HCT116 (cell line): ENCODE results near the gene PRDX2. TPM values are rescaled to one million over a fixed set of nuclear protein-coding genes. Genes with fewer than 3 reads are reported as not detected.

Source experiments
- ATAC-seq: fragments of 200-7000 bp; cut with Tn5 transposase; 2 replicates; pipeline ENCODE4 v1.9.1; 2020; ENCODE audit warnings: mild to moderate bottlenecking, moderate library complexity
- BruUV-seq: library from RNA; stranded (reverse); fragments of 400-500 nt; replicated peaks from 2 replicates; lab custom pipeline; 2021; lab: Mats Ljungman, UMichigan
- CTCF ChIA-PET: fragments of 300-600 bp; sonication (Branson Sonifier 250); formaldehyde crosslinking; loops from one replicate; lab custom pipeline; 2021; ENCODE audit warnings: antibody characterized with exemption; lab: Charles Lee
- POLR2A ChIA-PET: fragments of 300-600, 350-600 bp; sonication (Branson Sonifier 250); formaldehyde crosslinking; loops from one replicate; lab custom pipeline; 2021; ENCODE audit warnings: antibody characterized with exemption; lab: Charles Lee
- RAD21 ChIA-PET, 2 experiments: fragments of 300-600 bp; sonication (Branson Sonifier 250); formaldehyde crosslinking; loops; one replicate each; lab custom pipeline; 2023; ENCODE audit warnings: low total read pairs in 2 of 2; ENCODE audit not compliant: uncharacterized antibody in 2 of 2, unreplicated experiment in 2 of 2, low non-redundant PET in 1 of 2; lab: Charles Lee
- DNase-seq: peaks from one replicate; pipeline ENCODE4 v3.0.0-alpha.2; 2010; ENCODE audit warnings: low read depth, low spot score
- H2AFZ ChIP-seq: fragments of 200-600 bp; shearing (Covaris generic), sonication (generic); 2 replicates; pipeline ENCODE4 v1.6.1; 2017; ENCODE audit warnings: low read depth, mixed run types, mixed read lengths, antibody characterized with exemption, low read length; ENCODE audit not compliant: poor library complexity, severe bottlenecking
- H3K27ac ChIP-seq: 2 replicates; pipeline ENCODE4 v1.5.1; 2012; ENCODE audit warnings: low read depth, low read length
- H3K27me3 ChIP-seq: fragments of 200-600 bp; sonication (generic); 2 replicates; pipeline ENCODE4 v1.6.1; 2016; ENCODE audit warnings: mixed run types, low read length, mixed read lengths; ENCODE audit not compliant: insufficient read depth
- H3K36me3 ChIP-seq, 2 experiments: fragments of 200-500 bp in 1 of 2; fragments of 200-600 bp in 1 of 2; sonication (Bioruptor generic) in 1 of 2; sonication (generic) in 1 of 2; 2 replicates each; pipeline versions ENCODE4 v1.5.1 to v1.6.1; 2014 to 2016; ENCODE audit warnings: low read length in 2 of 2, inconsistent platforms in 1 of 2, mixed read lengths in 1 of 2, mixed run types in 1 of 2; ENCODE audit not compliant: insufficient read depth in 2 of 2, control insufficient read depth in 1 of 2
- H3K4me1 ChIP-seq, 2 experiments: fragments of 200-600 bp in 1 of 2; sonication (generic) in 1 of 2; 2 replicates each; pipeline versions ENCODE4 v1.5.1 to v1.6.1; 2012 to 2017; ENCODE audit warnings: low read length in 2 of 2, inconsistent platforms in 1 of 2, mild to moderate bottlenecking in 1 of 2, mixed read lengths in 1 of 2, mixed run types in 1 of 2, moderate library complexity in 1 of 2; ENCODE audit not compliant: insufficient read depth in 2 of 2, control insufficient read depth in 1 of 2
- H3K4me2 ChIP-seq: fragments of 200-600 bp; sonication (generic); 2 replicates; pipeline ENCODE4 v1.6.1; 2017; ENCODE audit warnings: mixed run types, low read length, mixed read lengths
- H3K4me3 ChIP-seq, 2 experiments: fragments of 200-600 bp in 1 of 2; sonication (generic) in 1 of 2; replicated peaks in 1 of 2; 2 replicates each; pipeline ENCODE4 v1.5.1; 2011 to 2016; ENCODE audit warnings: low read length in 2 of 2, control low read depth in 1 of 2, low read depth in 1 of 2, mild to moderate bottlenecking in 1 of 2, mixed read lengths in 1 of 2, mixed run types in 1 of 2
- H3K79me2 ChIP-seq: fragments of 200-600 bp; sonication (generic); 2 replicates; pipeline ENCODE4 v1.6.1; 2017; ENCODE audit warnings: mild to moderate bottlenecking, mixed run types, low read length, moderate library complexity, mixed read lengths; ENCODE audit not compliant: insufficient read depth
- H3K9ac ChIP-seq: fragments of 200-600 bp; sonication (generic); 2 replicates; pipeline ENCODE4 v1.6.1; 2016; ENCODE audit warnings: low read length, mixed read lengths
- H3K9me2 ChIP-seq: fragments of 200-600 bp; sonication (generic), shearing (Covaris generic); 2 replicates; pipeline ENCODE4 v1.6.1; 2017; ENCODE audit warnings: mixed run types, mild to moderate bottlenecking, moderate library complexity; ENCODE audit not compliant: insufficient read depth
- H3K9me3 ChIP-seq, 2 experiments: fragments of 200-500 bp in 1 of 2; fragments of 200-600 bp in 1 of 2; sonication (Bioruptor generic) in 1 of 2; sonication (generic) in 1 of 2; 2 replicates each; pipeline ENCODE4 v1.6.1; 2014 to 2017; ENCODE audit warnings: low read length in 2 of 2, mixed read lengths in 2 of 2, inconsistent platforms in 1 of 2, low read depth in 1 of 2, mild to moderate bottlenecking in 1 of 2, mixed run types in 1 of 2, moderate library complexity in 1 of 2; ENCODE audit not compliant: control insufficient read depth in 1 of 2, insufficient read depth in 1 of 2
- H4K20me1 ChIP-seq: fragments of 200-600 bp; sonication (generic), shearing (Covaris generic); 2 replicates; pipeline ENCODE4 v1.6.1; 2017; ENCODE audit warnings: mixed run types, mild to moderate bottlenecking, moderate library complexity; ENCODE audit not compliant: insufficient read depth
- ATF3 ChIP-seq: IDR thresholded peaks from 2 replicates; pipeline ENCODE4 v1.6.1; 2012
- CEBPB ChIP-seq: IDR thresholded peaks from 2 replicates; pipeline ENCODE4 v1.6.1; 2012; ENCODE audit warnings: low read depth
- CTCF ChIP-seq, 3 experiments: fragments of 200-600 bp in 1 of 3; sonication (generic) in 1 of 3; IDR thresholded peaks in 2 of 3; conservative IDR thresholded peaks in 1 of 3; 2 replicates each; pipeline ENCODE4 v1.5.1; 2012 to 2017; ENCODE audit warnings: low read depth in 2 of 3, low read length in 2 of 3, antibody characterized with exemption in 1 of 3, borderline replicate concordance in 1 of 3, control low read depth in 1 of 3, mild to moderate bottlenecking in 1 of 3, mixed read lengths in 1 of 3, mixed run types in 1 of 3, moderate library complexity in 1 of 3; ENCODE audit not compliant: insufficient read depth in 1 of 3
- EGR1 ChIP-seq: IDR thresholded peaks from 2 replicates; pipeline ENCODE4 v1.6.1; 2012; ENCODE audit warnings: low read depth
- ELF1 ChIP-seq: IDR thresholded peaks from 2 replicates; pipeline ENCODE4 v1.6.1; 2012; ENCODE audit warnings: low read depth, borderline replicate concordance
- EZH2 ChIP-seq: fragments of 200-600 bp; sonication (generic); IDR thresholded peaks from 2 replicates; pipeline ENCODE4 v1.6.1; 2017; ENCODE audit warnings: antibody characterized with exemption, mixed run types
- EZH2phosphoT487 ChIP-seq: fragments of 200-600 bp; IDR thresholded peaks from 2 replicates; pipeline ENCODE4 v1.6.1; 2018; ENCODE audit warnings: antibody characterized with exemption, borderline replicate concordance
- FOSL1 ChIP-seq: IDR thresholded peaks from 2 replicates; pipeline ENCODE4 v1.6.1; 2012; ENCODE audit warnings: low read depth
- JUND ChIP-seq: IDR thresholded peaks from 2 replicates; pipeline ENCODE4 v1.6.1; 2012
- REST ChIP-seq: IDR thresholded peaks from 2 replicates; pipeline ENCODE4 v1.6.1; 2012; ENCODE audit warnings: low read depth
- SP1 ChIP-seq: IDR thresholded peaks from 2 replicates; pipeline ENCODE4 v1.6.1; 2012; ENCODE audit warnings: low read depth
- SRF ChIP-seq: IDR thresholded peaks from 2 replicates; pipeline ENCODE4 v1.6.1; 2012; ENCODE audit warnings: low read depth
- ZBTB33 ChIP-seq: IDR thresholded peaks from 2 replicates; pipeline ENCODE4 v1.6.1; 2011; ENCODE audit warnings: mild to moderate bottlenecking, low read length, moderate library complexity; ENCODE audit not compliant: insufficient replicate concordance; ENCODE audit errors: extremely low read depth
- ZFX ChIP-seq: fragments of 450-650 bp; IDR thresholded peaks from 2 replicates; pipeline ENCODE4 v1.6.1; 2017
- ZNF274 ChIP-seq: fragments of 200-500 bp; sonication (Bioruptor generic); IDR thresholded peaks from 2 replicates; pipeline ENCODE4 v1.6.1; 2014; ENCODE audit warnings: mild to moderate bottlenecking, low read depth, low read length, inconsistent platforms
- intact Hi-C: fragments of 100-400 bp; cut with micrococcal nuclease; formaldehyde crosslinking; loops from 2 replicates; pipeline ENCODE4 v1.10.0; 2022
- total RNA-seq: library from RNA; stranded (reverse); gene quantifications from one replicate; pipeline ENCODE4 v1.2.1, GENCODE V29; 2021; ENCODE audit not compliant: unreplicated experiment

Gene PRDX2
- total RNA-seq, 1 experiment from 2014 or later = 387 TPM

- DNase-seq (no peak), ATAC-seq (no peak)
- TF ChIP-seq ELF1 = no peak
- TF ChIP-seq CEBPB = no peak
- no peak for TF ChIP-seq ATF3
- TF ChIP-seq EZH2 = no peak
- no peak for TF ChIP-seq FOSL1
- TF ChIP-seq ZBTB33 = no peak
- no peak for TF ChIP-seq EGR1
- TF ChIP-seq SP1 = no peak
- TF ChIP-seq SRF = no peak
- TF ChIP-seq REST = no peak
- TF ChIP-seq CTCF (IDR thresholded peaks at IDR 0.05 in 2 of 3, conservative IDR thresholded peaks at IDR 0.05 in 1 of 3; ENCODE audit: borderline replicate concordance in 1 of 3, insufficient read depth in 1 of 3, low read depth in 2 of 3, low read length in 2 of 3) = no peak
- TF ChIP-seq JUND = no peak
- TF ChIP-seq ZNF274 = no peak
- TF ChIP-seq EZH2phosphoT487 = no peak
- TF ChIP-seq ZFX = no peak
- Histone ChIP-seq H3K36me3 (peaks cover 1 to 18% of the 10 kb centered on the region in 2 experiments; a peak in 3 of 4 replicates), H3K9me2 (no peaks in the 10 kb centered on the region), H3K27me3 (no peaks in the 10 kb centered on the region), H3K27ac (no peak overlapping the region), H3K4me1 (no peaks in the 10 kb centered on the region), H2AFZ (no peak overlapping the region), H3K79me2 (no peaks in the 10 kb centered on the region), H3K4me2 (no peak overlapping the region), H3K9ac (no peak overlapping the region), H3K4me3 (no peak overlapping the region), H3K9me3 (no peaks in the 10 kb centered on the region), H4K20me1 (no peaks in the 10 kb centered on the region)
- CTCF ChIA-PET = interaction anchor here (1.5 kb wide), 1 partner anchor 10 kb away, joined by 4 read pairs; no protein-coding TSS in a partner anchor
- no TSS peak for BruUV-seq
- POLR2A ChIA-PET = no interaction called here
- intact Hi-C loops = no loop called here
- RAD21 ChIA-PET = no interaction called here
Observed at GRCh38 chr19:12750851-12751250, 50.7 kb downstream of the PRDX2 start.
